ENCODE results near the gene RNF152. TPM values are rescaled to one million over a fixed set of nuclear protein-coding genes. Genes with fewer than 3 reads are reported as not detected.
A peak's percentile ranks its signal among the peaks of the same experiment; 100 is the strongest.

Gene RNF152
- total RNA-seq, 2 donors from 2014 or later, result 0.12 to 0.39 TPM

GRCh38 chr18:61840324-61840723, 52.5 kb downstream of the RNF152 start:
- Mint-ChIP-seq H3K4me1 (ENCODE audit: low read depth) (no peaks in the 10 kb centered on the region), H3K36me3 (ENCODE audit: insufficient read depth in 2 of 2) (no peaks in the 10 kb centered on the region), H3K27me3 (ENCODE audit: low read depth) (peaks cover 12% of the 10 kb centered on the region), H3K9me3 (peaks cover 0 to 4% of the 10 kb centered on the region in 2 donors), H3K27ac (no peak overlapping the region), H3K4me3 (no peak overlapping the region)
- DNase-seq (no peak), ATAC-seq (replicated peaks in 1 of 2) (no peak)

- peaks cover 8% of the 10 kb centered on the region for H3K4me1 Mint-ChIP-seq (ENCODE audit: low read depth)
- ATAC-seq (replicated peaks in 1 of 2), result no peak
- no peak for DNase-seq
- H3K4me3 Mint-ChIP-seq, result no peak overlapping the region
- H3K27ac Mint-ChIP-seq, result no peak overlapping the region
- peaks cover 6% of the 10 kb centered on the region for H3K27me3 Mint-ChIP-seq (ENCODE audit: low read depth)
- H3K9me3 Mint-ChIP-seq, result peaks cover 0 to 4% of the 10 kb centered on the region in 2 donors
- no peaks in the 10 kb centered on the region for H3K36me3 Mint-ChIP-seq (ENCODE audit: insufficient read depth in 2 of 2)
These were observed 54.3 kb downstream of the RNF152 start for GRCh38 chr18:61838521-61838920.

- Mint-ChIP-seq H3K4me1 (ENCODE audit: low read depth) (peaks cover 17% of the 10 kb centered on the region), H3K36me3 (ENCODE audit: insufficient read depth in 2 of 2) (no peaks in the 10 kb centered on the region), H3K27me3 (ENCODE audit: low read depth) (no peaks in the 10 kb centered on the region), H3K27ac (no peak overlapping the region), H3K4me3 (no peak overlapping the region), H3K9me3 (peaks cover 0 to 2% of the 10 kb centered on the region in 2 donors)
- DNase-seq, result no peak
- no peak for ATAC-seq (replicated peaks in 1 of 2)
These were observed 58.8 kb downstream of the RNF152 start for GRCh38 chr18:61833978-61834377.

GRCh38 chr18:61833387-61833786, 59.4 kb downstream of the RNF152 start:
- Mint-ChIP-seq H3K4me3 (peak overlapping the region in 1 of 2 donors; percentile 25), H3K36me3 (ENCODE audit: insufficient read depth in 2 of 2) (no peaks in the 10 kb centered on the region), H3K27me3 (ENCODE audit: low read depth) (no peaks in the 10 kb centered on the region), H3K9me3 (no peaks in the 10 kb centered on the region), H3K27ac (no peak overlapping the region), H3K4me1 (ENCODE audit: low read depth) (peaks cover 17% of the 10 kb centered on the region)
- no peak for ATAC-seq (replicated peaks in 1 of 2)
- no peak for DNase-seq

DNA sequence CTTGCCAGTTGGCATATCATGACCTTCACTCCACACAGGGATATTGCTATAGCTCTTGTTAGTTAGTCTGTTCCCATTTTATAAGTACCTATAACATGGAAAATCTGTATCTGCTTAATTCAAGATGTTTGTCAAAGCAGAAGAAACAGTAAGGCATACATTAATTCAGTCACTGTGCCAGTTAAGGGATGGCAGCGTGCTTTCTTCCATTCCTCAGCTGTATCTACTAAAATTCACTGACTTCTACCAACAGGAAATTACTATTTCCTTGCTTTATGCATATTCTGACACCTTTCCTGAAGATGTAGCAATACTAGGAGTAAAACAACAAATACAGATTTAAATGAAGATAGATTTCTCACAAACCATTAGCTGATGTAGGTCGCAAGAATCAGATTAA, 59.9 kb downstream of the RNF152 start:
- Mint-ChIP-seq H3K4me3 (no peak overlapping the region), H3K9me3 (no peaks in the 10 kb centered on the region), H3K27me3 (ENCODE audit: low read depth) (no peaks in the 10 kb centered on the region), H3K36me3 (ENCODE audit: insufficient read depth in 2 of 2) (no peaks in the 10 kb centered on the region), H3K27ac (no peak overlapping the region), H3K4me1 (ENCODE audit: low read depth) (peaks cover 17% of the 10 kb centered on the region)
- ATAC-seq (replicated peaks in 1 of 2) (no peak), DNase-seq (no peak)

DNA sequence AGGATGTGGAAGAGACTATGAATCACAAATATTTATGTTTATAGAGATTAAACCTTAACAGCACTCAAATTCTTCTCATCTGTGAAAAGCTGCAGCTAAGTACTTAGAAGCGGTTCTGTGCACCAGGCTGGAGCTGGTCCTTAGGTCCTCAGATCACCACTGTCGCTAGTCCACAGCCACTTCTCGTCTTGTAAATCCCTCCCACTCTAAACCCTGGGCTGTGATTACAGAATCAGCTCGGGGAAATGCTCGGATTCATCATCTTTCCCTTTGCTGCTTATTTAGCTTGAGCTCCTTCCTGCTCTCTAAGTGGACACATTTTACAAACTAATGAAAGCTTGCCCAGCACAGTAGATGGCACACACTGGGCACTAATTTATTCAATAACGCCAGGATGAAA, 61.7 kb downstream of the RNF152 start:
- DNase-seq (no peak), ATAC-seq (replicated peaks in 1 of 2) (no peak)
- Mint-ChIP-seq H3K4me1 (ENCODE audit: low read depth) (peaks cover 17% of the 10 kb centered on the region), H3K4me3 (no peak overlapping the region), H3K9me3 (no peaks in the 10 kb centered on the region), H3K36me3 (ENCODE audit: insufficient read depth in 2 of 2) (no peaks in the 10 kb centered on the region), H3K27me3 (ENCODE audit: low read depth) (no peaks in the 10 kb centered on the region), H3K27ac (no peak overlapping the region)

- DNase-seq (no peak), ATAC-seq (replicated peaks in 1 of 2) (no peak)
- Mint-ChIP-seq H3K4me3 (no peak overlapping the region), H3K36me3 (ENCODE audit: insufficient read depth in 2 of 2) (no peaks in the 10 kb centered on the region), H3K27ac (no peak overlapping the region), H3K9me3 (no peaks in the 10 kb centered on the region), H3K27me3 (ENCODE audit: low read depth) (no peaks in the 10 kb centered on the region), H3K4me1 (ENCODE audit: low read depth) (peaks cover 16% of the 10 kb centered on the region)
These were observed 63.7 kb downstream of the RNF152 start for GRCh38 chr18:61829108-61829507.

- ATAC-seq (replicated peaks in 1 of 2) (no peak), DNase-seq (no peak)
- no peak overlapping the region for H3K27ac Mint-ChIP-seq
- H3K9me3 Mint-ChIP-seq, result no peaks in the 10 kb centered on the region
- no peaks in the 10 kb centered on the region for H3K36me3 Mint-ChIP-seq (ENCODE audit: insufficient read depth in 2 of 2)
- H3K4me1 Mint-ChIP-seq (ENCODE audit: low read depth), result peaks cover under 1% of the 10 kb centered on the region
- H3K27me3 Mint-ChIP-seq (ENCODE audit: low read depth), result no peaks in the 10 kb centered on the region
- H3K4me3 Mint-ChIP-seq, result no peak overlapping the region
These were observed 65.2 kb downstream of the RNF152 start for GRCh38 chr18:61827591-61827990.

- Mint-ChIP-seq H3K4me3 (no peak overlapping the region), H3K27me3 (ENCODE audit: low read depth) (no peaks in the 10 kb centered on the region), H3K36me3 (ENCODE audit: insufficient read depth in 2 of 2) (no peaks in the 10 kb centered on the region), H3K9me3 (no peaks in the 10 kb centered on the region), H3K27ac (no peak overlapping the region), H3K4me1 (ENCODE audit: low read depth) (no peaks in the 10 kb centered on the region)
- ATAC-seq (replicated peaks in 1 of 2) (no peak), DNase-seq (no peak)
These were observed 67.4 kb downstream of the RNF152 start for GRCh38 chr18:61825386-61825785.

- no peaks in the 10 kb centered on the region for H3K36me3 Mint-ChIP-seq (ENCODE audit: insufficient read depth in 2 of 2)
- no peak for ATAC-seq (replicated peaks in 1 of 2)
These were observed 68.0 kb downstream of the RNF152 start for GRCh38 chr18:61824733-61825363.

DNA sequence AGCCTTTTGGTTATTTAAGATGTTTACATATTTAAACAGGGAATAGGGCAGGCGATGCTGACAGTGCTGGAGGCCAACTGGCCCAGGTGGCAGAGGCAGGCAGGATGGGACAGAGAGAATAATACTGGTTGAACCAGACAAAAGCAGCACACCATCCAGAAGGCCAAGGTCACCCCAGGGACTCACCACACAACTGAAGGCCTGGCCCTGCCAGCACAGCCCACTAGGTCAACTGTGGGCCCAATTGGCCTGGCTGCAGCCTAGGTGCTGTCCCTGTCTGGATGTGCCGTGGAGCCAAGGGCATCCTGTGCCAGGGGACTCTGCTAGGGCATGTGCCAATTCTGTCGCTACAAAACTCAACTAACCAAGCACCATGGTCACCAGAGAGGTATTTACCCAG, 69.2 kb downstream of the RNF152 start:
- ATAC-seq (replicated peaks in 1 of 2), result no peak
- Mint-ChIP-seq H3K4me3 (no peak overlapping the region), H3K9me3 (no peaks in the 10 kb centered on the region)

More at GRCh38 chr18:61824733-61825363, 68.0 kb downstream of the RNF152 start:
- H3K27me3 Mint-ChIP-seq (ENCODE audit: low read depth), result no peaks in the 10 kb centered on the region
- no peak for DNase-seq
- H3K4me1 Mint-ChIP-seq (ENCODE audit: low read depth), result no peaks in the 10 kb centered on the region
- no peak overlapping the region for H3K4me3 Mint-ChIP-seq
- no peaks in the 10 kb centered on the region for H3K9me3 Mint-ChIP-seq
- H3K27ac Mint-ChIP-seq, result no peak overlapping the region

DNA sequence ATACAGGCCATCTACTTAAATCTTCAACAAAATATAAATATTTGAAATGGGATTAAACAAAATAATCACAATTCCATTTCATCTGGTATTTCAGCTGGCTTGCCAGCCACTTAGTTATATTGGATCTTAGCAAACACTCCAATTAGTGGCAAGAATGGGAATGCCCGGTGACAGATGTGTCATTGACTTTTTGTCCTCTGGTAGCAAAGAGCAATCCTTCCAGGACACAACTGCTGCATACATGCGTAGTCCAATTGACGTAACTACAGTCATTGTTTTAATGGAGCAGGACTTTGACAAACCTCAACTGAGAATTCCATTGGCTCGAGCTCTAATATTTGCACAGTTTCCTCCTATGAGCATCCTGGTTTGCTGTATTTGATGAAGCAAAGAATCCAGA, 69.9 kb downstream of the RNF152 start:
- DNase-seq (no peak), ATAC-seq (replicated peaks in 1 of 2) (no peak)
- Mint-ChIP-seq H3K27ac (no peak overlapping the region), H3K36me3 (ENCODE audit: insufficient read depth in 2 of 2) (no peaks in the 10 kb centered on the region), H3K9me3 (no peaks in the 10 kb centered on the region), H3K4me3 (no peak overlapping the region), H3K4me1 (ENCODE audit: low read depth) (no peaks in the 10 kb centered on the region), H3K27me3 (ENCODE audit: low read depth) (no peaks in the 10 kb centered on the region)

More for the DNA sequence above, 69.2 kb downstream of the RNF152 start:
- Mint-ChIP-seq H3K27me3 (ENCODE audit: low read depth) (no peaks in the 10 kb centered on the region), H3K27ac (no peak overlapping the region), H3K36me3 (ENCODE audit: insufficient read depth in 2 of 2) (no peaks in the 10 kb centered on the region), H3K4me1 (ENCODE audit: low read depth) (no peaks in the 10 kb centered on the region)
- DNase-seq, result no peak

- no peak for ATAC-seq (replicated peaks in 1 of 2)
These were observed 71.1 kb downstream of the RNF152 start for GRCh38 chr18:61821748-61822147.

DNA sequence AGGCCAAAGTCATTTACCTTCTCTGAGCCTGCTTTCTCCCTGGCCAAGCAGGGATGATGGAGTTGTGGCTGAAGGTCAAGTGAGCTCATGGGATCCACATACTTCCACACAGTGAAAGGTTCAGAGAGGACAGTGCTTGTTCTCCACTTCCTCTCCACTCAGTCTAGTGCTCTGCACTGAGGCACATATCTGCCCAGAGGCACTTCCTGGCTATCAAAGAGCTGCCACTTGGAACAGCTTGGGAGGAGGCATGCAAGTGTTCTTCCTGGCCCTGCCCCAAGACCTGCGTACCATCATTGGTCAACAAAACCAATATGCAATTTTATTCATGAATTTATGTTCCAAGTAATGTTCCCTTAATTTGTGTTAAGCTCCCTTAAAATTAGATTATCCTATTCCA, 71.9 kb downstream of the RNF152 start:
- no peak for ATAC-seq (replicated peaks in 1 of 2)
- Mint-ChIP-seq H3K27ac (no peak overlapping the region), H3K4me1 (ENCODE audit: low read depth) (no peaks in the 10 kb centered on the region), H3K9me3 (no peaks in the 10 kb centered on the region), H3K4me3 (no peak overlapping the region), H3K36me3 (ENCODE audit: insufficient read depth in 2 of 2) (no peaks in the 10 kb centered on the region), H3K27me3 (ENCODE audit: low read depth) (no peaks in the 10 kb centered on the region)
- no peak for DNase-seq

More at GRCh38 chr18:61821748-61822147, 71.1 kb downstream of the RNF152 start:
- Mint-ChIP-seq H3K4me1 (ENCODE audit: low read depth) (no peaks in the 10 kb centered on the region), H3K9me3 (no peaks in the 10 kb centered on the region), H3K27ac (no peak overlapping the region), H3K4me3 (no peak overlapping the region), H3K36me3 (ENCODE audit: insufficient read depth in 2 of 2) (no peaks in the 10 kb centered on the region), H3K27me3 (ENCODE audit: low read depth) (no peaks in the 10 kb centered on the region)
- no peak for DNase-seq
